H1 (cell line): ENCODE results near the gene POPDC2. TPM values are rescaled to one million over a fixed set of nuclear protein-coding genes. Genes with fewer than 3 reads are reported as not detected.

ENCODE experiments used
- CTCF ChIA-PET: fragments of 300-600 bp; sonication (Branson Sonifier 250); formaldehyde crosslinking; loops from one replicate; lab custom pipeline; 2021; ENCODE audit not compliant: partially characterized antibody; lab: Charles Lee
- POLR2A ChIA-PET: fragments of 300-600 bp; sonication (Branson Sonifier 250); formaldehyde crosslinking; loops from one replicate; lab custom pipeline; 2021; ENCODE audit warnings: inconsistent platforms; ENCODE audit not compliant: partially characterized antibody; lab: Charles Lee
- DNase-seq, 2 experiments: peaks; one replicate each; pipeline versions ENCODE4 v3.0.0 to v3.0.0-alpha.2; 2010 to 2022; ENCODE audit warnings: low spot score in 2 of 2, low read depth in 1 of 2, mixed read lengths in 1 of 2
- FAIRE-seq: peaks from 2 replicates; lab custom pipeline; 2011; peaks lifted over from hg19 to GRCh38; lab: Jason Lieb, UNC
- H2AFZ ChIP-seq: 2 replicates; pipeline ENCODE4 v1.8.1; 2012; ENCODE audit warnings: low read length, inconsistent platforms
- H2AK5ac ChIP-seq: 2 replicates; pipeline ENCODE4 v1.6.1; 2013; ENCODE audit warnings: low read depth, low read length
- H2BK120ac ChIP-seq: replicated peaks from 2 replicates; pipeline ENCODE3; 2013; ENCODE audit warnings: low read depth, low read length, inconsistent platforms
- H2BK12ac ChIP-seq: 2 replicates; pipeline ENCODE4 v1.6.1; 2013; ENCODE audit warnings: low read depth, low read length
- H2BK15ac ChIP-seq: 2 replicates; pipeline ENCODE4 v1.6.1; 2013; ENCODE audit warnings: low read length
- H2BK20ac ChIP-seq: 2 replicates; pipeline ENCODE4 v1.6.1; 2013; ENCODE audit warnings: low read length
- H2BK5ac ChIP-seq: 2 replicates; pipeline ENCODE4 v1.6.1; 2013; ENCODE audit warnings: low read depth, low read length
- H3K14ac ChIP-seq: 2 replicates; pipeline ENCODE4 v1.6.1; 2013; ENCODE audit warnings: inconsistent platforms; ENCODE audit not compliant: insufficient read length
- H3K18ac ChIP-seq: 2 replicates; pipeline ENCODE4 v1.6.1; 2013; ENCODE audit warnings: low read length; ENCODE audit errors: extremely low read depth
- H3K23ac ChIP-seq: 2 replicates; pipeline ENCODE4 v1.6.1; 2013; ENCODE audit warnings: inconsistent platforms; ENCODE audit not compliant: insufficient read length
- H3K23me2 ChIP-seq: 2 replicates; pipeline ENCODE4 v1.6.1; 2013; ENCODE audit warnings: low read depth, low read length
- H3K27ac ChIP-seq: 2 replicates; pipeline ENCODE4 v1.6.1; 2011; ENCODE audit warnings: low read depth, low read length, inconsistent platforms
- H3K27me3 ChIP-seq, 4 experiments: replicated peaks in 1 of 4; 1 replicate in 1 of 4; 2 replicates in 3 of 4; pipeline versions ENCODE4 v1.6.1 to v1.8.1; 2011 to 2013; ENCODE audit warnings: low read length in 3 of 4, mild to moderate bottlenecking in 3 of 4, inconsistent platforms in 2 of 4, mixed read lengths in 2 of 4, moderate library complexity in 1 of 4; ENCODE audit not compliant: control insufficient read depth in 3 of 4, insufficient read depth in 3 of 4; ENCODE audit errors: extremely low read depth in 1 of 4
- H3K36me3 ChIP-seq, 4 experiments: 2 replicates each; pipeline versions ENCODE4 v1.6.1 to v1.8.1; 2011 to 2013; ENCODE audit warnings: mild to moderate bottlenecking in 4 of 4, low read length in 3 of 4, moderate library complexity in 2 of 4, control low read depth in 1 of 4, inconsistent platforms in 1 of 4; ENCODE audit not compliant: insufficient read depth in 4 of 4, control insufficient read depth in 2 of 4
- H3K4ac ChIP-seq: replicated peaks from 2 replicates; pipeline ENCODE3; 2013; ENCODE audit warnings: low read length, low read depth, mixed read lengths, inconsistent platforms; ENCODE audit not compliant: insufficient read length
- H3K4me1 ChIP-seq, 4 experiments: replicated peaks in 1 of 4; 1 replicate in 1 of 4; 2 replicates in 3 of 4; pipeline versions ENCODE4 v1.6.1 to v1.8.1; 2011 to 2013; ENCODE audit warnings: low read length in 3 of 4, inconsistent platforms in 2 of 4, mixed read lengths in 1 of 4; ENCODE audit not compliant: insufficient read depth in 4 of 4, control insufficient read depth in 3 of 4
- H3K4me2 ChIP-seq, 2 experiments: 2 replicates each; pipeline versions ENCODE4 v1.6.1 to v1.8.1; 2011 to 2013; ENCODE audit warnings: low read depth in 2 of 2, low read length in 2 of 2, control low read depth in 1 of 2, inconsistent platforms in 1 of 2, mild to moderate bottlenecking in 1 of 2; ENCODE audit not compliant: insufficient read depth in 1 of 2
- H3K4me3 ChIP-seq, 4 experiments: fragments of 200-600, 300-600 bp in 1 of 4; sonication (generic), shearing (Covaris generic), sonication (Bioruptor Twin) in 1 of 4; 2 replicates each; pipeline versions ENCODE4 v1.5.1 to v1.8.1; 2011 to 2016; ENCODE audit warnings: low read length in 4 of 4, low read depth in 3 of 4, control low read depth in 2 of 4, inconsistent platforms in 2 of 4, mild to moderate bottlenecking in 2 of 4, mixed read lengths in 1 of 4, moderate library complexity in 1 of 4; ENCODE audit not compliant: insufficient read depth in 2 of 4; ENCODE audit errors: extremely low read depth in 1 of 4
- H3K56ac ChIP-seq: replicated peaks from 2 replicates; pipeline ENCODE3; 2013; ENCODE audit warnings: low read depth, mild to moderate bottlenecking, mixed read lengths, low read length, inconsistent platforms; ENCODE audit not compliant: insufficient read length
- H3K79me1 ChIP-seq: 2 replicates; pipeline ENCODE4 v1.6.1; 2013; ENCODE audit warnings: low read depth, low read length, control low read depth
- H3K79me2 ChIP-seq, 2 experiments: 2 replicates each; pipeline versions ENCODE4 v1.6.1 to v1.8.1; 2012 to 2013; ENCODE audit warnings: low read length in 2 of 2, mild to moderate bottlenecking in 2 of 2, inconsistent platforms in 1 of 2; ENCODE audit not compliant: insufficient read depth in 2 of 2, control insufficient read depth in 1 of 2
- H3K9ac ChIP-seq, 4 experiments: replicated peaks in 1 of 4; 1 replicate in 1 of 4; 2 replicates in 3 of 4; pipeline versions ENCODE4 v1.6.1 to v1.8.1; 2011 to 2013; ENCODE audit warnings: low read depth in 3 of 4, low read length in 3 of 4, control low read depth in 2 of 4, mild to moderate bottlenecking in 2 of 4, moderate library complexity in 2 of 4, inconsistent platforms in 1 of 4; ENCODE audit errors: extremely low read depth in 1 of 4
- H3K9me3 ChIP-seq, 2 experiments: 2 replicates each; pipeline versions ENCODE4 v1.6.1 to v1.8.1; 2012 to 2013; ENCODE audit warnings: mild to moderate bottlenecking in 2 of 2, moderate library complexity in 2 of 2, control low read depth in 1 of 2, inconsistent platforms in 1 of 2, low read depth in 1 of 2, low read length in 1 of 2, mixed read lengths in 1 of 2; ENCODE audit not compliant: insufficient read depth in 2 of 2
- H4K20me1 ChIP-seq, 2 experiments: replicated peaks in 1 of 2; 2 replicates each; pipeline versions ENCODE3 to v1.8.1; 2011 to 2013; ENCODE audit warnings: inconsistent platforms in 2 of 2, low read length in 2 of 2, mild to moderate bottlenecking in 1 of 2; ENCODE audit not compliant: insufficient read depth in 2 of 2, control insufficient read depth in 1 of 2
- H4K5ac ChIP-seq: 2 replicates; pipeline ENCODE4 v1.6.1; 2013; ENCODE audit warnings: low read length, low read depth, mixed read lengths, inconsistent platforms; ENCODE audit not compliant: insufficient read length
- H4K8ac ChIP-seq: 2 replicates; pipeline ENCODE4 v1.8.0; 2013; ENCODE audit warnings: mild to moderate bottlenecking, moderate library complexity, low read length, inconsistent platforms; ENCODE audit not compliant: insufficient read depth; ENCODE audit errors: extremely low read depth
- H4K91ac ChIP-seq: replicated peaks from 2 replicates; pipeline ENCODE3; 2013; ENCODE audit warnings: low read length, mixed read lengths, inconsistent platforms; ENCODE audit not compliant: insufficient read length
- SAP30 ChIP-seq: fragments of 300-600 bp; sonication (generic); IDR thresholded peaks from 2 replicates; pipeline ENCODE4 v1.7.1; 2012; ENCODE audit warnings: low read length, moderate library complexity, mild to moderate bottlenecking, inconsistent platforms; ENCODE audit not compliant: insufficient read depth, insufficient replicate concordance
- WGBS, 2 experiments: shearing (Covaris generic) in 1 of 2; methylation state at CpG; one replicate each; pipeline versions ENCODE4 v1.1.6 to v1.1.7; 2013 to 2015; ENCODE audit warnings: low lambda C conversion rate in 2 of 2, mixed read lengths in 2 of 2, inconsistent platforms in 1 of 2, low coverage in 1 of 2, missing lambda C conversion rate in 1 of 2; ENCODE audit not compliant: insufficient replicate concordance in 2 of 2, insufficient coverage in 1 of 2, insufficient read length in 1 of 2; ENCODE audit errors: extremely low coverage in 1 of 2, missing lambda C conversion rate in 1 of 2; 5-methylcytosine and 5-hydroxymethylcytosine counted together
- polyA plus RNA-seq, 7 experiments: library from polyadenylated mRNA; depleted of rRNA in 3 of 7; stranded (reverse) in 5 of 7; unstranded in 2 of 7; fragments of >200 nt in 5 of 7; fragments of 200-250 nt in 2 of 7; gene quantifications; 1 replicate in 5 of 7; 2 replicates in 1 of 7; 4 replicates in 1 of 7; pipeline versions ENCODE4 v1.2.1 to v1.2.3, GENCODE V29; 2011 to 2013; ENCODE audit warnings: missing spikeins in 2 of 7, mixed read lengths in 2 of 7
- total RNA-seq: library from RNA; stranded (reverse); fragmentation: NEBNext Ultra II Directional; extraction: Animal tissue kit (Norgen Biotek cat#: 25700); gene quantifications from 2 replicates; pipeline ENCODE4 v1.2.1, GENCODE V29; 2021

POPDC2 gene
- total and polyA plus RNA-seq, 2 of the 8 experiments (the other 6 are each of a cell fraction or from before 2014, with no cell fraction given): 0.65 to 1.1 TPM

DNA sequence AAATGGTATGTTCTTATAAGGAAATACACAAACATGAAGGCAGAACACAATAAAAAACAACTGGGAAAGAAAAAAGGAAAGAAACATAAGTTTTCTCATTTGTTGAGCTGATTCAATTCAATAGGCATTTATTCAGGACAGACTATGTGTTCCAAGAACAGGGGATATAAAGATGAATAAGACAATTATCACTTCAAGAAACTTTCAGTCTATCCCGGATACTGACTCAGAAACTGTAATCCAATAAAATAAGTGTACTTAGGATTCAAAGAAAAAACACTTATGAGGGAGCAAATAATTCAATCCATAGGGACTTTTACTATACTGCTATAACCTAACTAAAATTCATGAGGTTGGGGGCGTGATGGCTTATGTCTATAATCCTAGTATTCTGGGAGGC, 3.5 kb upstream of the POPDC2 start:
- no peak overlapping the region for H2BK12ac ChIP-seq
- TF ChIP-seq SAP30: no peak
- no peaks in the 10 kb centered on the region for H4K20me1 ChIP-seq
- FAIRE-seq (no peak), DNase-seq (no peak)
- H3K18ac ChIP-seq: no peak overlapping the region
- H3K56ac ChIP-seq: no peak overlapping the region
- H4K8ac ChIP-seq: no peak overlapping the region
- no peak overlapping the region for H3K4ac ChIP-seq
- no peaks in the 10 kb centered on the region for H3K9me3 ChIP-seq
- H3K79me1 ChIP-seq: no peaks in the 10 kb centered on the region
- no peaks in the 10 kb centered on the region for H3K4me1 ChIP-seq
- H3K27me3 ChIP-seq: no peaks in the 10 kb centered on the region
- no peak overlapping the region for H2AFZ ChIP-seq
- no peak overlapping the region for H2AK5ac ChIP-seq
- WGBS, 2 experiments: 82% methylated on average over 2 of the region's 2 CpGs; no CpG with 5 or more reads in 1 of the 2 experiments
- H2BK15ac ChIP-seq: no peak overlapping the region
- H3K27ac ChIP-seq: no peak overlapping the region
- H3K9ac ChIP-seq: no peak overlapping the region
- H2BK20ac ChIP-seq: no peak overlapping the region
- H3K4me3 ChIP-seq: no peak overlapping the region
- POLR2A ChIA-PET: interaction anchor here (0.6 to 2.6 kb wide), 4 partner anchors 8 to 500 kb away, joined by 3 to 12 read pairs (median 3); partner anchors contain the start of gene TIMMDC1
- H2BK120ac ChIP-seq: no peak overlapping the region
- H3K23ac ChIP-seq: no peak overlapping the region
- CTCF ChIA-PET: interaction anchor here (1.0 to 1.8 kb wide), 3 partner anchors 13 to 104 kb away, joined by 3 to 7 read pairs (median 6); no protein-coding TSS in a partner anchor
- peaks cover 0 to 5% (median 1%) of the 10 kb centered on the region in 4 experiments; a peak in 2 of 8 replicates for H3K36me3 ChIP-seq
- H3K4me2 ChIP-seq: no peak overlapping the region
- no peaks in the 10 kb centered on the region for H3K23me2 ChIP-seq
- no peak overlapping the region for H2BK5ac ChIP-seq
- H4K5ac ChIP-seq: no peak overlapping the region
- H3K14ac ChIP-seq: no peak overlapping the region
- no peak overlapping the region for H4K91ac ChIP-seq
- no peaks in the 10 kb centered on the region for H3K79me2 ChIP-seq
